ENCODE results near the gene KDM4C. TPM values are rescaled to one million over a fixed set of nuclear protein-coding genes. Genes with fewer than 3 reads are reported as not detected.

KDM4C gene
- total and polyA plus RNA-seq, 2 donors (not counting 1 experiment from before 2014, with no cell fraction given), result 49.7 to 141 TPM

- no peak for ATAC-seq (ENCODE audit: low read depth)
- H3K27me3 ChIP-seq (replicated peaks in 1 of 4; ENCODE audit: control extremely low read depth in 1 of 4, control insufficient read depth in 3 of 4, insufficient read depth in 4 of 4, low read length in 3 of 4), result no peaks in the 10 kb centered on the region
- H4K20me1 ChIP-seq (ENCODE audit: control insufficient read depth, insufficient read depth, low read length, poor library complexity, severe bottlenecking), result peaks cover 67% of the 10 kb centered on the region
- no peak overlapping the region for H3K27ac ChIP-seq (ENCODE audit: low read length in 2 of 2)
- H3K9me3 ChIP-seq (ENCODE audit: control extremely low read depth in 1 of 3, control insufficient read depth in 2 of 3, insufficient read depth in 1 of 3, low read length in 2 of 3), result no peaks in the 10 kb centered on the region
- DNase-seq, result peak; percentile 19
- Mint-ChIP-seq H3K4me1 (peaks cover 48% of the 10 kb centered on the region), H3K4me3 (no peak overlapping the region), H3K9me3 (ENCODE audit: insufficient read depth) (no peaks in the 10 kb centered on the region), H3K27me3 (no peaks in the 10 kb centered on the region), H3K27ac (no peak overlapping the region)
- peaks cover 12 to 24% of the 10 kb centered on the region in 2 donors for H3K4me1 ChIP-seq (ENCODE audit: control insufficient read depth in 2 of 2, insufficient read depth in 2 of 2, low read length in 2 of 2)
- intact Hi-C loops (cut with micrococcal nuclease), result loop anchor here (10.0 kb wide), 1 partner anchor 48 kb away; no protein-coding TSS in a partner anchor
- ChIA-PET POLR2A (no interaction called here), CTCF (interaction anchor here (1.0 kb wide), 1 partner anchor 8 kb away, joined by 4 read pairs; no protein-coding TSS in a partner anchor)
- no peak for TF ChIP-seq EZH2 (IDR thresholded peaks at IDR 0.05; ENCODE audit: borderline replicate concordance, insufficient read depth, low read depth, low read length, poor library complexity, severe bottlenecking)
- TF ChIP-seq CTCF (IDR thresholded peaks at IDR 0.05), result no peak
- H3K4me3 ChIP-seq (ENCODE audit: control extremely low read depth in 1 of 5, extremely low read depth in 1 of 5, insufficient read depth in 1 of 5, low read depth in 2 of 5, low read length in 4 of 5), result no peak overlapping the region
- peaks cover 2 to 15% of the 10 kb centered on the region in 2 experiments for H3K36me3 ChIP-seq (replicated peaks in 1 of 2; ENCODE audit: control extremely low read depth in 1 of 2, control insufficient read depth in 1 of 2, extremely low read depth in 1 of 2, insufficient read depth in 2 of 2, low read length in 1 of 2)
- H3K79me2 ChIP-seq (ENCODE audit: control insufficient read depth, insufficient read depth, low read length), result peaks cover 45% of the 10 kb centered on the region
- H3K9ac ChIP-seq (ENCODE audit: low read length), result no peak overlapping the region
- no peak overlapping the region for H3K4me2 ChIP-seq (replicated peaks; ENCODE audit: low read depth, low read length, poor library complexity, severe bottlenecking)
- no peak overlapping the region for H2AFZ ChIP-seq (ENCODE audit: insufficient read depth, low read depth, low read length, poor library complexity, severe bottlenecking)
These were observed 159.4 kb downstream of the KDM4C start for GRCh38 chr9:6917162-6917561.

DNA sequence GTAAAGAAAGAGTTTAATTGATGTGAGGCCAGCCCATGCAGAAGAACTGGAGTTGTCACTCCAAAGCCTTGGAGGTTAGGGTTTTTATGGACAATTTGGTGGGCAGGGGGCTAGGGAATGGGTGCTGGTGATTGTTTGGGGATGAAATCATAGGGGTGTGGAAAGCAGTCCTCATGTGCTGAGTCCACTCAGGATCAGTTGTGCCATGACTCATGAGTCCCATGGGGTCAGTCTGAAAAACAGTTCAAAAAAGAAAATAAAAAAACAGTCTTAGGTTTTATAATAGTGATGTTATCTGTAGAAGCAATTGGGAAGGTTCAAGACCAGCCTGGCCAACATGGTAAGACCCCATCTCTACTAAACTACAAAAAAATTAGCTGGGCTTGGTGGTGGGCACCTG, 162.3 kb downstream of the KDM4C start:
- Histone ChIP-seq H3K4me3 (ENCODE audit: control extremely low read depth in 1 of 5, extremely low read depth in 1 of 5, insufficient read depth in 1 of 5, low read depth in 2 of 5, low read length in 4 of 5) (no peak overlapping the region), H3K9ac (ENCODE audit: low read length) (no peak overlapping the region), H3K4me1 (ENCODE audit: control insufficient read depth in 2 of 2, insufficient read depth in 2 of 2, low read length in 2 of 2) (peaks cover 12 to 21% of the 10 kb centered on the region in 2 donors), H2AFZ (ENCODE audit: insufficient read depth, low read depth, low read length, poor library complexity, severe bottlenecking) (no peak overlapping the region), H3K79me2 (ENCODE audit: control insufficient read depth, insufficient read depth, low read length) (peaks cover 73% of the 10 kb centered on the region), H3K27ac (ENCODE audit: low read length in 2 of 2) (peak overlapping the region in 1 of 2 donors; percentile 34), H3K4me2 (replicated peaks; ENCODE audit: low read depth, low read length, poor library complexity, severe bottlenecking) (no peak overlapping the region), H3K27me3 (replicated peaks in 1 of 4; ENCODE audit: control extremely low read depth in 1 of 4, control insufficient read depth in 3 of 4, insufficient read depth in 4 of 4, low read length in 3 of 4) (no peaks in the 10 kb centered on the region), H4K20me1 (ENCODE audit: control insufficient read depth, insufficient read depth, low read length, poor library complexity, severe bottlenecking) (peaks cover 81% of the 10 kb centered on the region), H3K9me3 (ENCODE audit: control extremely low read depth in 1 of 3, control insufficient read depth in 2 of 3, insufficient read depth in 1 of 3, low read length in 2 of 3) (no peaks in the 10 kb centered on the region), H3K36me3 (replicated peaks in 1 of 2; ENCODE audit: control extremely low read depth in 1 of 2, control insufficient read depth in 1 of 2, extremely low read depth in 1 of 2, insufficient read depth in 2 of 2, low read length in 1 of 2) (peaks cover 2 to 17% of the 10 kb centered on the region in 2 experiments)
- no peak for TF ChIP-seq EZH2 (IDR thresholded peaks at IDR 0.05; ENCODE audit: borderline replicate concordance, insufficient read depth, low read depth, low read length, poor library complexity, severe bottlenecking)
- no peaks in the 10 kb centered on the region for H3K9me3 Mint-ChIP-seq (ENCODE audit: insufficient read depth)
- ATAC-seq (ENCODE audit: low read depth), result no peak
- CTCF ChIA-PET, result no interaction called here
- intact Hi-C loops (cut with micrococcal nuclease), result no loop called here
- H3K4me1 Mint-ChIP-seq, result peaks cover 52% of the 10 kb centered on the region
- H3K27me3 Mint-ChIP-seq, result no peaks in the 10 kb centered on the region
- peak overlapping the region; percentile 60 for H3K27ac Mint-ChIP-seq
- POLR2A ChIA-PET, result no interaction called here
- DNase-seq, result no peak
- H3K4me3 Mint-ChIP-seq, result no peak overlapping the region
